Panc1 (cell line): Measurements from ENCODE around the gene PTPA. TPM values are rescaled to one million over a fixed set of nuclear protein-coding genes. Genes with fewer than 3 reads are reported as not detected.

ENCODE experiments used
- ATAC-seq: fragments of 200-7000 bp; cut with Tn5 transposase; 2 replicates; pipeline ENCODE4 v1.9.1; 2020; ENCODE audit warnings: mild to moderate bottlenecking, moderate library complexity
- BruUV-seq: library from RNA; stranded (reverse); fragments of 400-500 nt; replicated peaks from 2 replicates; lab custom pipeline; 2021; lab: Mats Ljungman, UMichigan
- CTCF ChIA-PET: fragments of 300-600 bp; sonication (Branson Sonifier 250); formaldehyde crosslinking; loops from one replicate; lab custom pipeline; 2022; ENCODE audit warnings: antibody characterized with exemption; lab: Charles Lee
- POLR2A ChIA-PET: fragments of 300-600 bp; sonication (Branson Sonifier 250); formaldehyde crosslinking; loops from one replicate; lab custom pipeline; 2022; ENCODE audit warnings: antibody characterized with exemption; lab: Charles Lee
- DNase-seq: peaks from one replicate; pipeline ENCODE4 v3.0.0-alpha.2; 2010; ENCODE audit warnings: low read depth, low spot score
- H3K27ac ChIP-seq: 2 replicates; pipeline ENCODE4 v1.5.1; 2011; ENCODE audit warnings: mild to moderate bottlenecking, low read length, inconsistent platforms
- H3K27me3 ChIP-seq: fragments of 200-500 bp; sonication (Bioruptor generic); 2 replicates; pipeline ENCODE4 v1.6.0; 2014; ENCODE audit warnings: low read length, inconsistent platforms; ENCODE audit not compliant: control insufficient read depth, insufficient read depth
- H3K36me3 ChIP-seq: fragments of 200-500 bp; sonication (Bioruptor generic); 2 replicates; pipeline ENCODE4 v1.5.1; 2014; ENCODE audit warnings: inconsistent platforms, mild to moderate bottlenecking, low read length, moderate library complexity; ENCODE audit not compliant: control insufficient read depth, insufficient read depth
- H3K4me1 ChIP-seq: 2 replicates; pipeline ENCODE4 v1.5.1; 2011; ENCODE audit warnings: inconsistent platforms, mild to moderate bottlenecking, low read length, moderate library complexity; ENCODE audit not compliant: control insufficient read depth, insufficient read depth
- H3K4me3 ChIP-seq, 2 experiments: 2 replicates each; pipeline ENCODE4 v1.5.1; 2011 to 2012; ENCODE audit warnings: low read depth in 2 of 2, low read length in 2 of 2, mild to moderate bottlenecking in 2 of 2, inconsistent platforms in 1 of 2, moderate library complexity in 1 of 2
- H3K9me3 ChIP-seq: fragments of 200-500 bp; sonication (Bioruptor generic); 2 replicates; pipeline ENCODE4 v1.5.1; 2014; ENCODE audit warnings: low read depth, mild to moderate bottlenecking, inconsistent platforms, low read length, moderate library complexity; ENCODE audit not compliant: control insufficient read depth, insufficient read depth
- CTCF ChIP-seq: fragments of 450-650 bp; IDR thresholded peaks from 2 replicates; pipeline ENCODE4 v1.5.1; 2017; ENCODE audit warnings: mild to moderate bottlenecking
- POLR2AphosphoS5 ChIP-seq: IDR thresholded peaks from 2 replicates; pipeline ENCODE4 v1.6.1; 2012; ENCODE audit warnings: mild to moderate bottlenecking, low read depth, low read length, moderate library complexity
- REST ChIP-seq, 2 experiments: IDR thresholded peaks; 2 replicates each; pipeline ENCODE4 v1.6.1; 2011 to 2012; ENCODE audit warnings: low read depth in 2 of 2, control low read depth in 1 of 2, low read length in 1 of 2, mild to moderate bottlenecking in 1 of 2, moderate library complexity in 1 of 2; ENCODE audit not compliant: insufficient read depth in 1 of 2
- SIN3A ChIP-seq: IDR thresholded peaks from 2 replicates; pipeline ENCODE4 v1.6.1; 2012; ENCODE audit warnings: low read depth, mild to moderate bottlenecking, low read length, moderate library complexity, borderline replicate concordance; ENCODE audit not compliant: insufficient read depth
- TCF7L2 ChIP-seq: IDR thresholded peaks from 2 replicates; pipeline ENCODE4 v1.6.1; 2011; ENCODE audit warnings: mild to moderate bottlenecking, low read depth, low read length, inconsistent platforms
- in situ Hi-C: cut with HindIII; loops from 2 replicates; pipeline ENCODE4 v1.10.0; 2016; ENCODE audit warnings: low sequenced_read_pairs, low pct_unique_long_range_greater_than_20kb
- intact Hi-C: fragments of 100-400 bp; cut with micrococcal nuclease; formaldehyde crosslinking; loops from one replicate; pipeline ENCODE4 v1.10.0; 2022; ENCODE audit not compliant: unreplicated experiment
- total RNA-seq: library from RNA; stranded (reverse); gene quantifications from one replicate; pipeline ENCODE4 v1.2.1, GENCODE V29; 2021; ENCODE audit not compliant: unreplicated experiment

Gene PTPA
- total RNA-seq, 1 experiment from 2014 or later, result 114 TPM

DNA sequence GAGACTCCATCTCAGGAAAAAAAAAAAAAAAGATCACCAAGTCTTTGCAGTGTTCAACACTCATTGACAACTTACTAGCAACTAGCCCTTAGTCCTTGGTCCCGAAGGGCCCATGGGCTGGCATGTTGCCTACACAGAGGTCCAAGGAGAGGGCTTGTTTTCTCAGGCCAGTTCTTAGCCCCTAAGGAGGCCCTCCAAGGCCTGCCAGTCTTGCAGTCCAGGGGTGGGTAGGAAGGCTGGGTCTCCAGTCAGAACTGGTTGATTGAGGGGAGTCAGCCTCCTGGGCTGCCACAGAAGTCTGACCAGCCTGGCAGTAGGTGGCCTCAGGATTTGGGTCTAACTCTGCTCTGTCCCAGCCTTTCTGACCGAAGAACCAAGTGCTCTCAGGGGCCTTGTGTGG, 34.1 kb downstream of the PTPA start:
- H3K36me3 ChIP-seq, result no peaks in the 10 kb centered on the region
- CTCF ChIA-PET, result no interaction called here
- H3K27me3 ChIP-seq, result no peaks in the 10 kb centered on the region
- TF ChIP-seq TCF7L2 (no peak), REST (IDR thresholded peaks at IDR 0.05; ENCODE audit: insufficient read depth in 1 of 2, low read depth in 2 of 2, low read length in 1 of 2) (no peak), POLR2AphosphoS5 (no peak), SIN3A (no peak), CTCF (no peak)
- H3K4me1 ChIP-seq, result peaks cover 15% of the 10 kb centered on the region
- no peaks in the 10 kb centered on the region for H3K9me3 ChIP-seq
- in situ Hi-C loops (no loop called here), intact Hi-C loops (no loop called here)
- POLR2A ChIA-PET, result no interaction called here
- BruUV-seq, result no TSS peak
- no peak overlapping the region for H3K27ac ChIP-seq
- ATAC-seq (no peak), DNase-seq (no peak)
- no peak overlapping the region for H3K4me3 ChIP-seq

DNA sequence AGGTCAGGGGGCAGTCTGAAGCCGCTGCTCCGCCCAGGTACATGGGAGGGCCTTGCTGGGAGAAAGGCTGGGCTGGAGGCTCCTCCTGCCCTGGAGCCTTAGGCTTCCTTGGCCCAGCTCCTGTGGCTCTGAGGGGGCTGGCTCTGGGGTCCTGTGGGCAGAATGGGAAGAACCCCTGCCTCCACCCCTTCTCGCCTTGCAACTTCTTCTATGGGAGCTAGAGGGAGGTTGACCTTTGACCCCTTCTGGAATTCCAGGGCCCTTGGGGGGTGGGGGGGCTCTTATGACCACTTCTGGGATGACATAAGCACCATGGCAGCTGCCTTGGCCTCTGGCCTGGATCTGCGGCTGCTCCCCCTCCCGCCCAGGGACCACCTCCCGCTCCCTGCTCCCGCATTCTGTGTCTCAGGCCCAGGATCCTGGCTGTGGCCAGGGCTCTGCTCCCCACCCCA, 34.7 kb downstream of the PTPA start:
- Histone ChIP-seq H3K27me3 (no peaks in the 10 kb centered on the region), H3K4me3 (no peak overlapping the region), H3K36me3 (no peaks in the 10 kb centered on the region), H3K9me3 (no peaks in the 10 kb centered on the region), H3K4me1 (peaks cover 11% of the 10 kb centered on the region), H3K27ac (no peak overlapping the region)
- intact Hi-C loops (no loop called here), in situ Hi-C loops (no loop called here)
- no peak for DNase-seq
- TF ChIP-seq CTCF (no peak), REST (IDR thresholded peaks at IDR 0.05; ENCODE audit: insufficient read depth in 1 of 2, low read depth in 2 of 2, low read length in 1 of 2) (no peak), POLR2AphosphoS5 (no peak), TCF7L2 (no peak), SIN3A (no peak)
- ATAC-seq, result no peak
- CTCF ChIA-PET, result interaction anchor here (0.6 kb wide), 1 partner anchor 321 kb away, joined by 6 read pairs; no protein-coding TSS in a partner anchor
- POLR2A ChIA-PET, result interaction anchor here (0.6 kb wide), 1 partner anchor 222 kb away, joined by 4 read pairs; no protein-coding TSS in a partner anchor
- BruUV-seq, result no TSS peak
